NB4 (cell line): Measurements from ENCODE around the gene CDH4.

Experiments used
- CTCF ChIP-seq: IDR thresholded peaks from one replicate; pipeline ENCODE4 v1.5.1; 2012; ENCODE audit warnings: low read depth, low read length
- MAX ChIP-seq: IDR thresholded peaks from 2 replicates; pipeline ENCODE4 v1.6.1; 2011; ENCODE audit warnings: low read depth, low read length
- MYC ChIP-seq: IDR thresholded peaks from 2 replicates; pipeline ENCODE4 v1.6.1; 2011; ENCODE audit warnings: low read depth, low read length
- POLR2A ChIP-seq: IDR thresholded peaks from 2 replicates; pipeline ENCODE4 v1.6.1; 2011; ENCODE audit warnings: mild to moderate bottlenecking; ENCODE audit not compliant: insufficient read length; ENCODE audit errors: extremely low read depth

- TF ChIP-seq CTCF (no peak), POLR2A (no peak), MAX (no peak), MYC (no peak)
Observed at GRCh38 chr20:61647702-61648101, 395.6 kb downstream of the CDH4 start.
